GM21515 (cell line): ENCODE data around the gene TPSG1.
"Not testable (repeated sequence)": the region's sequence is repeated elsewhere in the genome, so short reads cannot be mapped to it uniquely, and the experiment has no call there.

Experiments
- ATAC-seq: cut with Tn5 transposase; IDR thresholded peaks from one replicate; pipeline ENCODE4 v1.9.1; 2021; ENCODE audit not compliant: unreplicated experiment

Gene TPSG1

DNA sequence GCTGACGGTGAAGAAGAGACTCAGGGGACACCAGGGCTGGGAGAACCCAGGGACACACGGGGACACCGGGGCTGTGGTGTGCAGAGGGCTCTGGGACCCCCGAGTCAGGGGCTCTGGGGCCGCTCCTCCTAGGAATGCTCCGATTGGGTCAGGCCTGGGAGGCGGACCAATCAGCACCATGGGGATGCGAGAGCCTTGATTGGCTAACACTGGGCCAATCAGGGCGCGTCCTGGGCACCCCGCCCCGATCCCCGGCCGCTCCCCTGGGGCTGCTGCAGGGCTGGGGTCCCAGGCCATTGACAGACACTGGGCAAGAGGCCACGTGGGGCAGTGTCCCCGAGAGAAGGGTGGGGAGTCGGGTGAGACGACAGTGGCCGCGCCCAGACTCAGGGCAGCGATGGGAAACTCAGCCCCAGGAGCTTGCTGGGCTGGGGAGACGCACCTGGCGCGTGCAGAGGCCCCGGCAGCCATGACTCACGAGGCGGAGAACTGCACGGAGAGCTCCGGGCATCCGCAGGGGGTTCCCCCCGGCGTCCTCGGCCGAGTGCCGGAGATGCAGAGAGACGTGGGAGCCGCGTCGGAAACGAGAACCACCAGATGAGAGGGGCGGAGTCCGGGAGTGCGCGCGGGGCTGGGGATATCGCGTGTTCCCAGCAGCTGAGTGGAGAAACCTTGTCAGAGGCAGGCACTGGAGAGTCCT, 7.1 kb upstream of the TPSG1 start:
- not testable (repeated sequence) for ATAC-seq

DNA sequence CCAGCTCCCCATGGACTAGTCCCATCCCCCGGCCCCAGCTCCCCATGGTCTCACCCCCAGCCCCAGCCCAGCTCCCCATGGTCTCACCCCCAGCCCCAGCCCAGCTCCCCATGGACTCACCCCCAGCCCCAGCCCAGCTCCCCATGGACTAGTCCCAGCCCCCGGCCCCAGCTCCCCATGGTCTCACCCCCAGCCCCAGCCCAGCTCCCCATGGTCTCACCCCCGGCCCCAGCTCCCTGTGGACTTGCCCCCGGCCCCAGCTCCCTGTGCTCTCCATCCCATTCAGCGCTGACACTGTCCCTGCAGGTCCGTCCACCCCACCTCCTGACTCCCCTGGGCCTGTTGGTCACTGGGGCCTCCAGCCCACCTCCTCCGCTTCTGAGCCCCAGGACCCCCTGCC, 6.2 kb upstream of the TPSG1 start:
- not testable (repeated sequence) for ATAC-seq

DNA sequence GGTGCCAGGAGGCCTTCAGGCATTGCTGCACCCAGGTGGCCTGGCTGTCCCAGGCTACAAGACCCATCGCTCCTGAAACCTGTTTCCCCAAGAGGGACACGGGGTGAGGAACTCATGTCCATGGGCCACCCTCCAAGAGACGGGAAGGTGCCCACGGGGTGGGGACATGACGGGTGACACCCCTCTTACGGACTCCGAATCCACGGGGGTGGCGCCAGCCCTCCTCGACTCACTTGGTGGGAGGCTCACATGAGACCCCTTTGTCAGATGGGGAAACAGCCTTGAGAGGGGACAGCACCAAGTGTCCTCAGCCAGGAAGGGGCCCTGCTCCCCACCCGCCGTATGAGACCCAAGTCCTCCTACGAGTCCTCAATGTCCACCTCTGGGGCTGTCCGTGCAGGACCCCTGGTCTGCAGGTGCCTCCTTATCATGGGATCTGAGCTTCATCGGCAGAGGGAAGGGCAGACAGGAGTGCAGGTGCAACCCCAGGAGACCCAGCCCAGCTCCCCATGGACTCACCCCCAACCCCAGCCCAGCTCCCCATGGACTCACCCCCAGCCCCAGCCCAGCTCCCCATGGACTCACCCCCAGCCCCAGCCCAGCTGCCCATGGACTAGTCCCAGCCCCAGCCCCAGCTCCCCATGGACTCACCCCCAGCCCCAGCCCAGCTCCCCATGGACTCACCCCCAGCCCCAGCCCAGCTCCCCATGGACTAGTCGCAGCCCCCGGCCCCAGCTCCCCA, 5.6 kb upstream of the TPSG1 start:
- not testable (repeated sequence) for ATAC-seq

DNA sequence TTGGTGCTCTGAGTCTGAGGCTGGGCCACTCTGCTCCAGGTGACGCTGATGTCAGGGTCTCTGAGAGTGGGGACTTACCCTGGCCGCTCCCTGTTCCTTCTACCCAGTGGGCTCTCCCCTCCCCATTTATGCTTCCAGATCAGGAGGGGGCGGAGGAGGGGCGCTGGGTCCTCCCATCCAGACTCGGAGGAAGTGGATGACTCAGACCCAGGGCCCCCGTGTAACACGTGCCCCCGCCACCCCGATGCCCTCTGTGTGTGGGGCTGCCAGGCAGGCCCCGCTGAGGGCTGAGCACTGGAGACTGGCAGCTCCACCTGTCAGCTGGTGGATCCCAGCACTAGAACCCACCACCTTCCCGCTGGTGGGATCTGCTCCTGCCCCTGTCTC, 5.0 kb upstream of the TPSG1 start, which contains the start of gene TPSB2:
TPSB2 (minus strand) TSS at position 101 of the 387 bp plus-strand sequence. CDS start 233 bp downstream, outside the sequence.
- not testable (repeated sequence) for ATAC-seq

DNA sequence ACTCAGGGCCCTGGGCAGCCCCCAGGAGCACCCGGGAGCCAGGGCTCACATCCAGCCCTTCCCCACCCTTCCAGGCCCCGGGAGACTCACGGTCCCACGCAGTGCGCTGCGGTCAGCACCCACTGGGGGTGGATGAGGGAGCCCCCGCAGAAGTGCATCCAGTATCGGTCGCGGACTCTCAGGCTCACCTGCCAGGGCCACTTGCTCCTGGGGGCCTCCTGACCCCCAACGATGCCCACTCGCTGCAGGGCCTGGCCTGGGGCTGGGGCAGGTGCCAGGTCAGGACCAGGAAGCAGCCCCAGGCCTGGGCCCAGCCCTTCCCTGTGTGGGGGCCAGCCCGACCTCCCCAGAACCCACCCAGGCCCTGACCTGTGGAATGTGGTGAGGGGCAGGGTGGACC, 4.4 kb upstream of the TPSG1 start:
- ATAC-seq, result not testable (repeated sequence)

DNA sequence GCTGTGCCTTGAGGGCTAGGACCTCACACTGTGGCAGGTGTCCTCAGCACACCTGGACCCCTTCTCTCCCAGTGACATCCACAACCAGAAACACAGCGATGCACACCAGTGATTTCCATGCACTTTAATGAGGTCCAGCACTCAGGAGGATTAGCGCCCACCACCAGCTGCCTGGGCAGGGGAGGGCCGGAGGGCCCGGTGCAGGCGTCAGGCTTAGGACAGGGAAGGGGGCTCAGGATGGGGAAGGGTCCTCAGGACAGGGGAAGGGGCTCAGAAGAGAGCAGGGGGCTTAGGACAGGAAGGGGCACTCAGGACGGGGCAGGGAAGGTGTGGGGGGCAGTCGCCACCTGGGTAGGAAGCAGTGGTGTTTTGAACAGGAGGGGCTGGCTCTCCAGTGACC, 3.2 kb upstream of the TPSG1 start:
- ATAC-seq, result not testable (repeated sequence)

DNA sequence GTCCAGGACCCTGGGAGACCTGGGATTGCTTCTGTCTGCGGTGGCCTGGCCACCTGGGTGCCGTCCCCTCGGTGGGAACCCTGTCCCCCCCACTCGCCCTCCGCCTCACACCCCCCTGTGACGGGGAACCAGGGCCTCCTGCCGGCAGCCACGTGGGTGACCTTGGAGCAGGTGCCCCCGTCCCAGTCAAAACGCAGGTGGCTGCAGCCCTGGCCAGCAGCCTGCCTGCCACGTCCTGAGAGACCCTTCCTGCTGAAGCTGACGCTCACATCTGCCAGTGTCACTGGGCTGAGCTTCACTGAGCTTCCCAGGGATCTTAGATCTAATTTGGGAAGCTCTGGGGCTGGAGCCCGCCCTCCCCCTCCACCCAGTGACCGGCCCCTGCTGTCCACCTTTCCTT, 1.6 kb upstream of the TPSG1 start:
- ATAC-seq, result not testable (repeated sequence)

DNA sequence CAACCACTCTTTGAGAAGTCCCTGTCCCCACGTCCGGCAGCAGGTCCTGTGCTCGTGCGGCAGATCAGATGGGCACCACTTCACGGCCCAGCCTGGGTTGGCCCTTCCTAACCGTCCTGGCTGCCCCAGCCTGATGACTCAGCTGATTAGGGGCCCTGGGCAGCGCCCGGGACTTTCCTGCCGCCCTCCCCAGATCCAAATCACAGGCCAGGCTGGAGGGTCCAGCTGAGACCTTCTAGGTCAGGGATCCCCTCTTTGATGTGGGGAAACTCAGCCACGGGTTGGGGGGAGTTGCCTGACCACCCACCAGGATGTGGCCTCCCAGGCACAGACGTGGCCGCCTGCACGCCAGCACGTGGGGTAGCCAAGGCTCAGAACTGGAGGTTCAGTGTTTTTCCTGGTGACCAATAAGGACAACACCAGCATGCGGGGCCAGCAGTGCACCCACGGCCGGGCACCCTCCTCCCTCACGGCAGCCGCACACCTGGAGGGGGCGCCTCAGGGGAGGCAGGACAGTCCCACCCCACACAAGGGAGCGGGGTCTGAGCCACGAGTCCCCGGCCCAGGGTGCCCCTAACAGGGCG, 752 bp upstream of the TPSG1 start:
- ATAC-seq, result not testable (repeated sequence)

DNA sequence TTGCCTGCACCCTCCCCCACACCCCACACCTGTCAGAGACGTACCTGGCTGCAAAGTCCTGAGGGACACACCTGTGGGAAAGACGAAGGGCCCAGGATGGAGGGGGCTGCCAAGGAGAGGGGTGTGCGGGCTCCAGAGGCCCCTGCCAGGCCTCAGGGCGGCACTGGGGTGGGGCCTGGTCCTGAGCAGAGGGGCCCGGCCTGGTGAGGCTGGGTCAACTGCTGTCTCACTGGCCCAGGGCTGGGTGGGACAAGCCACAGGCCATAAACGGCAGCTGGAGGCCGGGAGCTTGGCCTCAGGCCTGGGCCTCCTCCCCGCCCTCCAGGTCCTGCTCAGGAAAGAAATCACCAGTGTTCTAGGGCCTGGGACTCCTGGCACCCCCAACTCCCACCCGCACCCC, 510 bp downstream of the TPSG1 start:
- ATAC-seq, result no peak

DNA sequence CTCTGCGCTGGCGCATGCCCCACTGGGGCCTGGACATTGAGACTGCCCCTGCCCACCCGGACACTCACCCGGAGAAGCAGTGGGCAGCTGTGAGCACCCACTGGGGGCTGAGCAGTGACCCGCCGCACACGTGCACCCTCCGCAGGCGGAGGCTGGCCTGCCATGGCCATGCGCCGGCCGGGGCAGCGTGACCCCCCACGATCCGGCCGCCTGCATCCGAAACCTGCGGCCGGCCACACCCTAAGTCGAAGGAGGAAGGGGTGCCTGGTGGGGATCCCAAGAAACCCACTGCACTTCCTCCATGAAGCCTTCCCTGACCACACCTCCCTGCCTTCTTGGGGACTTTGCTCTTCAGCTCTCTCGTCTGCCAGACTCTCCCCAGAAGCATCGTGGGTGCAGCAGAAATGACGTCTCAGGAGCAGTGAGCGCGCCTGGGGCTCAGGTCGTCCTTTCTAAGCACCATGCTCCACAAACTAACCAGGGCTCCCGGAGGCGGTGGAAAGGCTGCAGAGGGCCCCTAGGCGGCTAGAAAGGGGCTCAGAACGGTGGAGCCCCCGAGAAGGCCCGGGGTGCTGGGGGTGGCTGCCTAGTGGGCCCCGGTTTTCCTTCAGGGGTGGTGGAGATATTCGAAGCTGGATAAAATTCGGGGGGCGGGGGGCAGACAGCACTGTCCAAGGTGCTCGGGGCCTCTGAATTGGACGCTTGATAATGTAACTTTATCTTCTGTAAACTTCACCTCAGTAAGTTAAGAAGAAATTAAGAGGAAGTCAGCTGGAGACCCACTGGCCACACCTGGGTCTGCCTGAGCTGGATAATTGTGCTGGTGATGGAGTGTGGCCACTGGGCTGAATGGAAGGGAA, 1.5 kb downstream of the TPSG1 start:
- ATAC-seq, result no peak

DNA sequence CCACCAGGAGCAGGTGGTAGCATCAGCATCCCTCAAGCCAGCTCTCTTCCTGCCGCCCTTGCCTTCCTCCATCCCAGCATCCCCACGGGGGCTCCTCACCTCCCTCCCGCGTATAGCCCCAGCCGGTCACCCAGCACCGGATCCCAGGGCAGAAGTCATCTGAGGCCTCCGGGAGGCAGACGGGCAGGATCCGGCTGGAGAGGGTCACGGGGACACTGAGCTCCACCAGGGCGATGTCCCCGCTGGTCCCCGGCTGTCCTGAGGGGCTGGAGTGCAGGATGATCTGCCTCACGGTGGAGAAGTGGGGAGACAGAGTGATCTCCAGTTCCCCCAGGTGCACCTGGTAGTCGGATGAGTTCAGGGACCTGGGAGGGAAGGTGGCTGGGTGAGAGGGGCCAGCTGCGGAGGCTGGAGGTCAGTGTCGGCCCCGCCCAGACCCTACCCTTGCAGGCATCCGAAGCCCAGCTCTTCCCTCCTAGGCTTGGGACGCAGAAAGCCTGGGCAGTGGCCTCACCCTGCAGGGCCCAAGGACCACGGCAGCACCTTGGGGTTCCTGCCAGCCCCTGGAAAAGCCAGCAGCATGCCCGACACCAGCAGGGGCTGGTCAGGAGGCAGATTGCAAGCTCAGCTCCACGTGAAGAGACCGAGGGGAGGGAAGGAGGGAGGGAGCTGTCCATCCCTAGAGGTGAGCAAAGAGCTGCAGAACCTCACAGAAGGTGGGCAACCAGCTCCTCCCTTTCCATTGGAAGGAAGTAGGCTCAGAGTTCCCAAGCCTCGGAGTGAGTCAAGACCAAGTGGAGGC, 2.3 kb downstream of the TPSG1 start:
- no peak for ATAC-seq

DNA sequence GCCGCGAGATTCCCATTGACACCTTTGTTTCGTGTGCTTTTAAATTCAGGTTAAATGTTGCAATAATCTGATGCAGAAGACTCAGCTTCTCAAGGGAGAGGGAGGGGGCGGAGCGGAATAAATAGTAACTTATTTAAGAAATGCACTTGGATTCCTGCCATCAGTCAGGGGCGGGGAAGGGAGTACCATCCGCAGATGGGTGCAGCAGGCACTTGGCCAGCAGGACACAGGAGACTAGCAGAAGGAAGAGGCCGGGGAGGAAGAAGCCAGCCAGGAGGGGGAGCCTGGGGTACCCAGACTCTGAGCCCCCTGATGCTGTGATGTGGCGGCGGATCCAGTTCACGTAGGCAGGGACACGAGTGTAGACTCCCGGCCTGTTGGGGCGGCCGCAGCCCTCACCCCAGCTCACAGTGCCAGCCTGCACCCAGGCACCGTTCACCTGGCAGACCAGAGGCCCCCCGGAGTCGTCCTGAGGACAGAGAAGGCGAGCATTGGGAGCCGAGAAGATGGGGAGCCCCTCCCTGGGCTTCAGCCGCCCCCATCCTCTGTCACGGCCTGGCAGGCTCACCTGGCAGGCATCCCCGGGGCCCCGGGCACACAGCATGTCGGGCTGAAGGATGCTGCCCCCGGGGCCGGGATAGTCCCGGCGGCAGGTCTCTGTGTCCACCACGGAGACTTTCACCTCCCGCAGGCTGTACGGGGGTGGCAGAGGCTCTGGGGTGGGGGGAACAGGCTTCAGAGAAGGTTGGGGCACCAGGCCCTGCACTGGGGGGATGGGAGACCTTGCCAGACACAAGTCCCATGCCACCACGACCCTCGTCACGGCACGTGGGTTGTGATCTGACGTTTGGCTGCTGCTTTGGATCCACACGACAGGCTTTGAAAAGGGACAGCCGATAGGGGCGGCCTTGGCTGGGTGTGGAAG, 3.2 kb downstream of the TPSG1 start:
- no peak for ATAC-seq

DNA sequence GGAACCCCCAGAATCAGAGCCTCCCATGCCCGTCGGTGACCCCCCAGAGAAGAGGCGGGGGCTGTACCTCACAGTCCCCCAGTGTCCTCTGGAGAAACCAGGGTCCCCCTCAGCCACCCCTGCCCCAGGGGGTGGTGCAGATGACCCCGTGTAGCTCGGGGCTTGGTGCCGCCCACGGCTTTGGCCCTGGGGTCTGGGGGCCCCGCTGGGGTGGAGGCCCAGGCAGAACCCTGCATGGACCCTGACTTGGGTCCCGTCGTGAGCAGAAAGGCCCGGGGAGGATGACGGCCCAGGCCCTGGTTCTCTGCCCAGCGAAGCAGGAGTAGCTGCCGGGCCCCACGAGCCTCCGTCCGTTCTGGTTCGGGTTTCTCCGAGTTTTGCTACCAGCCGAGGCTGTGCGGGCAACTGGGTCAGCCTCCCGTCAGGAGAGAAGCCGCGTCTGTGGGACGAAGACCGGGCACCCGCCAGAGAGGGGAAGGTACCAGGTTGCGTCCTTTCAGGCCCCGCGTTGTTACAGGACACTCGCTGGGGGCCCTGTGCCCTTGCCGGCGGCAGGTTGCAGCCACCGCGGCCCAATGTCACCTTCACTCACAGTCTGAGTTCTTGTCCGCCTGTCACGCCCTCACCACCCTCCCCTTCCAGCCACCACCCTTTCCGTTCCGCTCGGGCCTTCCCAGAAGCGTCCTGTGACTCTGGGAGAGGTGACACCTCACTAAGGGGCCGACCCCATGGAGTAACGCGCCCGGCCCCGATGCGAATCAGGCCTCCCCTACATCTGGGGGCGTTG, 4.0 kb downstream of the TPSG1 start:
- ATAC-seq, result no peak

DNA sequence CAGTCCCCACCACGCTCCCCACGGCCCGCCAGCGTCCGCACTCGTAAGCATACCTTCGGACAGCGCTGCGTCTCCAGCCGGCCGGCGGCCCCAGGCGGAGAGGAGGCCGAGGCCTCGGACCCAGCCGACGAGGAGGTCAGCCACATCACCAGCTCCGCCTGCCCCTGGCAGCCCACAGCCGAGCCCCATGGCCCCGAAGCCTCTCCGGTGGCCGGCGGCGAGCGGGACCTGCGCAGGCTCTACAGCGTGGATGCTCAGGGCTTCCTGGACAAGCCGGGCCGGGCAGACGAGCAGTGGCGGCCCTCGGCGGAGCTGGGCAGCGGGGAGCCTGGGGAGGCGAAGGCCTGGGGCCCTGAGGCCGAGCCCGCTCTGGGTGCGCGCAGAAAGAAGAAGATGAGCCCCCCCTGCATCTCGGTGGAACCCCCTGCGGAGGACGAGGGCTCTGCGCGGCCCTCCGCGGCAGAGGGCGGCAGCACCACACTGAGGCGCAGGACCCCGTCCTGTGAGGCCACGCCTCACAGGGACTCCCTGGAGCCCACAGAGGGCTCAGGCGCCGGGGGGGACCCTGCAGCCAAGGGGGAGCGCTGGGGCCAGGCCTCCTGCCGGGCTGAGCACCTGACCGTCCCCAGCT, 4.9 kb downstream of the TPSG1 start:
- no peak for ATAC-seq

DNA sequence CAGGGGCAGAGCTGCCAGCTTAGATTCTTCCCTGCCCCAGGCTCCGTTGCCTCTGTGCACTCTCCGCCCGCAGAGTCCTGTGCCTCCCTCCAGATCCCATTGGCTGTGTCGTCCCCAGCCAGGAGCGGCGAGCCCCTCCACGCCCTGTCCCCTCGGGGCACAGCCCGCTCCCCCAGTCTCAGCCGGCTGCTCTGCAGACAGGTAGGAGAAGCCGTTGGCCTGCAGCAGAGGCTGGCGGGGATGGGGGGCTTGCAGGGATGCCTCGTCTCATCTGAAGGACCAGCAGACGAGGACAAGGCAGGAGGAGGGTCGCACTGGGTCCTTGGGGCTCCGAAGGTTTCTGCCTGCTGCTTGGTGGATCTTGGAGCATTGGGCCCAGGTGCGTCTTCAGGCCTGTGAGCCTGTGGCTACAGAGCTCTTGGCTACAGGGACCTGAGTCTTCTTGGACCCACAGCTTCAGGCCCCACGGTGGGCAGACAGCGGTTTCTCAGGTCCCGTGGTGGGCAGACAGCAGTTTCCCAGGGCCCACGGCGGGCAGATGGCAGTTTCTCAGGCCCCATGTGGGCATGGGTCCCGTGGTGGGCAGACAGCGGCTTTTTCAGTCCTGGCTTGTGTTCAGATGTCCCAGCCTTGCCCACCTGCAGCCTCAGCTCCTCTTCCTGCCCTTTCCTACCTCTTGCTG, 6.0 kb downstream of the TPSG1 start:
- no peak for ATAC-seq

DNA sequence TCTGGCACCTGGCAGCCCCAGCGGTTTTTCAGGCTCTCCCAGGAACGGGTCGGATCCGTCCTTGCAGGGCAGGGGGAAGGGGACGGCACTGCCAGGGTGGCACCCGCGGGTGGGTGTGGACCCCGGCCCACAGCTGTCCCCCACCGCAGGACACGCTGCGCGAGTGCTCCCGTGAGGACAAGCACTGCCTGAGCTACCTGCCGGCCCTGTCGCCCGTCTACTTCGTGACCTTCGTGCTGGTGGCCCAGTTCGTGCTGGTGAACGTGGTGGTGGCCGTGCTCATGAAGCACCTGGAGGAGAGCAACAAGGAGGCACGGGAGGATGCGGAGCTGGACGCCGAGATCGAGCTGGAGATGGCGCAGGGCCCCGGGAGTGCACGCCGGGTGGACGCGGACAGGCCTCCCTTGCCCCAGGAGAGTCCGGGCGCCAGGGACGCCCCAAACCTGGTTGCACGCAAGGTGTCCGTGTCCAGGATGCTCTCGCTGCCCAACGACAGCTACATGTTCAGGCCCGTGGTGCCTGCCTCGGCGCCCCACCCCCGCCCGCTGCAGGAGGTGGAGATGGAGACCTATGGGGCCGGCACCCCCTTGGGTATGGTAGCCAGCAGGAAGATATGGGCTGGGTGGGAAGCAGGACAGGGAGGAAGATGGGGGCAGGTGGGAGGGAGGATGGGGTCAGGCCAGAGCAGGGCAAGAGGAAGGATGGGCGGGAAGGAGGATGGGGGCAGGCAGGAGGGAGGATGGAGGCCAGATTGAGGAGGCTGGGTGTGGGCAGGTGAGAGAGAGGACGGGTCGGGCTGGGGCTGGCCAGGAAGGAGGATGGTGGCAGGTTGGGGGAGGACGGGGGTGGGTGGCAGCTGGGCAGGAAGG, 6.8 kb downstream of the TPSG1 start:
- ATAC-seq, result no peak

DNA sequence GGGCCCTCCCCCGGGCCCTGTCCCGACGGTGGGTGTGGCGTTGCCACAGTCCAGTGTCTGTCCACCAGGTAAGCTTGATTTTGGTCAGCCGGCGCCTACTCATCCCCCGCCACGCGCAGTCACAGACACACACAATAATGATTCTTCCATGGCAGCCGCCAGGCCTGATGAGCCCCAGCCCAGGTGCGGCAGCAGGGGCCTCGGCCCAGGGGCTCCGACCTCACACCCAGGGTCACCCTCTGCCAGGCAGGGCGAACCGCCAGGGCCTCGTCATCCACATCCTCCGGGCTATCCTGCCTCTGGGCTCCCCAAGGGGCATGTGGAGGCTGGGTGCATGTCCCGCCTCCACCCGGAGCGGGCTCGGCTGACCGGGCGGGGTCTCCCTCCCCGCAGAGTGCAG, 7.5 kb downstream of the TPSG1 start:
- ATAC-seq, result no peak
